AG04449 (cell line): ENCODE measurements around the gene TFEB.

ENCODE experiments used
- CTCF ChIA-PET: fragments of 350-600 bp; formaldehyde crosslinking; extraction: SDS; loops from one replicate; lab custom pipeline; 2021; ENCODE audit warnings: antibody characterized with exemption; lab: Yijun Ruan, JAX
- POLR2A ChIA-PET: fragments of 400-600, 350-600 bp; formaldehyde crosslinking; extraction: SDS; loops from one replicate; lab custom pipeline; 2020; ENCODE audit warnings: antibody characterized with exemption, inconsistent platforms; lab: Yijun Ruan, JAX
- DNase-seq: peaks from one replicate; pipeline ENCODE4 v3.0.0-alpha.2; 2010; ENCODE audit warnings: low read depth, low spot score
- H3K4me3 ChIP-seq: 2 replicates; pipeline ENCODE4 v1.5.1; 2011; ENCODE audit warnings: low read depth, mild to moderate bottlenecking, control low read depth, low read length
- CTCF ChIP-seq: IDR thresholded peaks from one replicate; pipeline ENCODE4 v1.5.1; 2011; ENCODE audit warnings: mild to moderate bottlenecking, moderate library complexity, low read length, control low read depth, inconsistent platforms; ENCODE audit not compliant: insufficient read depth; ENCODE audit errors: missing control alignments

The TFEB gene

GRCh38 chr6:41646026-41646795 is 89.2 kb downstream of the TFEB start:
- no peak for TF ChIP-seq CTCF
- POLR2A ChIA-PET, result no interaction called here
- H3K4me3 ChIP-seq, result no peak overlapping the region
- CTCF ChIA-PET, result interaction anchor here (0.8 to 4.6 kb wide), 6 partner anchors 11 to 278 kb away, joined by 3 to 17 read pairs (median 4); no protein-coding TSS in a partner anchor
- no peak for DNase-seq

- TF ChIP-seq CTCF, result no peak
- no peak for DNase-seq
- no peak overlapping the region for H3K4me3 ChIP-seq
- CTCF ChIA-PET, result interaction anchor here (0.8 to 1.2 kb wide), 3 partner anchors 13 to 39 kb away, joined by 3 read pairs; no protein-coding TSS in a partner anchor
- POLR2A ChIA-PET, result no interaction called here
Measured at GRCh38 chr6:41645007-41645618, 90.3 kb downstream of the TFEB start.

- TF ChIP-seq CTCF, result no peak
- H3K4me3 ChIP-seq, result no peak overlapping the region
- ChIA-PET CTCF (interaction anchor here (1.1 to 1.2 kb wide), 2 partner anchors 14 to 276 kb away, joined by 3 to 7 read pairs; no protein-coding TSS in a partner anchor), POLR2A (no interaction called here)
- DNase-seq, result no peak
Measured at GRCh38 chr6:41644297-41644879, 91.0 kb downstream of the TFEB start.

- ChIA-PET POLR2A (no interaction called here), CTCF (interaction anchor here (1.1 to 1.2 kb wide), 2 partner anchors 14 to 276 kb away, joined by 3 to 7 read pairs; no protein-coding TSS in a partner anchor)
- TF ChIP-seq CTCF, result no peak
- DNase-seq, result no peak
- H3K4me3 ChIP-seq, result no peak overlapping the region
Measured at GRCh38 chr6:41643899-41644269, 91.5 kb downstream of the TFEB start.

- H3K4me3 ChIP-seq, result no peak overlapping the region
- ChIA-PET POLR2A (no interaction called here), CTCF (interaction anchor here (1.1 kb wide), 1 partner anchor 275 kb away, joined by 7 read pairs; no protein-coding TSS in a partner anchor)
- no peak for DNase-seq
- TF ChIP-seq CTCF, result no peak
Measured at GRCh38 chr6:41642960-41643898, 92.2 kb downstream of the TFEB start.
